OCI-LY1 (cell line): ENCODE data around the gene CTSE.
A peak's percentile ranks its signal among the peaks of the same experiment; 100 is the strongest.

Experiments used
- H2AFZ ChIP-seq: fragments of 200-600 bp; sonication (generic), shearing (Covaris generic); 2 replicates; pipeline ENCODE4 v1.6.0; 2014; ENCODE audit warnings: antibody characterized with exemption, mild to moderate bottlenecking, low read length
- H3F3A ChIP-seq: fragments of 200-600 bp; sonication (generic), shearing (Covaris generic); 2 replicates; pipeline ENCODE4 v1.6.0; 2014; ENCODE audit warnings: mild to moderate bottlenecking, antibody characterized with exemption, low read length, moderate library complexity; ENCODE audit not compliant: insufficient read depth
- H3K27ac ChIP-seq: fragments of 200-600 bp; sonication (generic); 2 replicates; pipeline ENCODE4 v1.5.1; 2014; ENCODE audit warnings: low read length, mixed run types, mild to moderate bottlenecking, low read depth; ENCODE audit not compliant: poor library complexity, severe bottlenecking
- H3K27me3 ChIP-seq: fragments of 200-600 bp; sonication (generic); 2 replicates; pipeline ENCODE4 v1.6.0; 2014; ENCODE audit warnings: antibody characterized with exemption, mild to moderate bottlenecking, low read length, moderate library complexity; ENCODE audit not compliant: insufficient read depth
- H3K36me3 ChIP-seq: fragments of 200-600 bp; sonication (generic); 2 replicates; pipeline ENCODE4 v1.6.1; 2014; ENCODE audit warnings: mild to moderate bottlenecking, antibody characterized with exemption, low read length, moderate library complexity, mixed read lengths; ENCODE audit not compliant: insufficient read depth
- H3K4me1 ChIP-seq: fragments of 200-600 bp; sonication (generic); 2 replicates; pipeline ENCODE4 v1.5.1; 2014; ENCODE audit warnings: mild to moderate bottlenecking, low read length, moderate library complexity; ENCODE audit not compliant: insufficient read depth, severe bottlenecking
- H3K4me2 ChIP-seq: fragments of 200-600 bp; sonication (generic), shearing (Covaris generic); 2 replicates; pipeline ENCODE4 v1.6.1; 2014; ENCODE audit warnings: low read length
- H3K4me3 ChIP-seq: fragments of 200-600 bp; sonication (generic); 2 replicates; pipeline ENCODE4 v1.5.1; 2014; ENCODE audit warnings: low read length, low read depth, mild to moderate bottlenecking, mixed read lengths; ENCODE audit not compliant: poor library complexity, severe bottlenecking
- H3K79me2 ChIP-seq: fragments of 200-600 bp; shearing (Covaris generic); 2 replicates; pipeline ENCODE4 v1.6.1; 2016; ENCODE audit warnings: mixed run types, low read length, mixed read lengths; ENCODE audit not compliant: insufficient read depth
- H3K9ac ChIP-seq: fragments of 200-600 bp; sonication (generic), shearing (Covaris generic); 2 replicates; pipeline ENCODE4 v1.6.1; 2014; ENCODE audit warnings: mild to moderate bottlenecking, low read length, mixed read lengths
- H3K9me2 ChIP-seq: fragments of 200-600 bp; sonication (generic), shearing (Covaris generic); 2 replicates; pipeline ENCODE4 v1.6.1; 2014; ENCODE audit warnings: low read depth, mild to moderate bottlenecking, low read length, mixed read lengths
- H3K9me3 ChIP-seq: fragments of 200-600 bp; shearing (Covaris generic); 2 replicates; pipeline ENCODE4 v1.6.1; 2014; ENCODE audit warnings: low read length, mixed read lengths
- H4K20me1 ChIP-seq: fragments of 200-600 bp; sonication (generic), shearing (Covaris generic); 2 replicates; pipeline ENCODE4 v1.6.0; 2016; ENCODE audit warnings: mild to moderate bottlenecking, low read length; ENCODE audit not compliant: insufficient read depth
- CTCF ChIP-seq: fragments of 200-600 bp; sonication (generic), shearing (Covaris generic); IDR thresholded peaks from 2 replicates; pipeline ENCODE4 v1.5.1; 2017; ENCODE audit warnings: mild to moderate bottlenecking, antibody characterized with exemption, low read length, moderate library complexity, mixed read lengths
- EZH2 ChIP-seq: fragments of 200-600 bp; sonication (generic), shearing (Covaris generic); IDR thresholded peaks from 2 replicates; pipeline ENCODE4 v1.8.0; 2017; ENCODE audit warnings: borderline replicate concordance, mixed run types, mild to moderate bottlenecking, antibody characterized with exemption, low read length, moderate library complexity, mixed read lengths

Gene CTSE

GRCh38 chr1:206032380-206033140, 8.9 kb upstream of the CTSE start:
- no peak overlapping the region for H3K4me3 ChIP-seq
- no peak overlapping the region for H3K27ac ChIP-seq
- no peak overlapping the region for H2AFZ ChIP-seq
- no peaks in the 10 kb centered on the region for H3K27me3 ChIP-seq
- H3K36me3 ChIP-seq, result no peaks in the 10 kb centered on the region
- no peak for TF ChIP-seq EZH2
- no peak for TF ChIP-seq CTCF
- H3K4me2 ChIP-seq, result no peak overlapping the region
- no peaks in the 10 kb centered on the region for H3K9me3 ChIP-seq
- no peaks in the 10 kb centered on the region for H3F3A ChIP-seq
- H4K20me1 ChIP-seq, result no peaks in the 10 kb centered on the region
- peaks cover 45% of the 10 kb centered on the region for H3K4me1 ChIP-seq
- H3K9me2 ChIP-seq, result no peaks in the 10 kb centered on the region
- no peak overlapping the region for H3K9ac ChIP-seq
- no peaks in the 10 kb centered on the region for H3K79me2 ChIP-seq

GRCh38 chr1:206030714-206031113, 7.0 kb upstream of the CTSE start:
- 0 out of 2 replicates have a peak overlapping the region, but pooled peaks have one; percentile 19 for H3K4me2 ChIP-seq
- H3F3A ChIP-seq, result no peaks in the 10 kb centered on the region
- H3K27me3 ChIP-seq, result no peaks in the 10 kb centered on the region
- no peak for TF ChIP-seq EZH2
- peak; percentile 97 for TF ChIP-seq CTCF
- no peak overlapping the region for H2AFZ ChIP-seq
- H4K20me1 ChIP-seq, result no peaks in the 10 kb centered on the region
- no peaks in the 10 kb centered on the region for H3K36me3 ChIP-seq
- peaks cover 27% of the 10 kb centered on the region for H3K4me1 ChIP-seq
- no peak overlapping the region for H3K27ac ChIP-seq
- H3K9me2 ChIP-seq, result no peaks in the 10 kb centered on the region
- H3K79me2 ChIP-seq, result no peaks in the 10 kb centered on the region
- H3K9me3 ChIP-seq, result no peaks in the 10 kb centered on the region
- H3K9ac ChIP-seq, result peak overlapping the region; percentile 13; the same call in 1 of the 2 replicates
- H3K4me3 ChIP-seq, result no peak overlapping the region

GRCh38 chr1:206030191-206030590, 6.5 kb upstream of the CTSE start:
- H3F3A ChIP-seq, result no peaks in the 10 kb centered on the region
- no peak overlapping the region for H3K27ac ChIP-seq
- H3K9me3 ChIP-seq, result no peaks in the 10 kb centered on the region
- TF ChIP-seq EZH2, result no peak
- TF ChIP-seq CTCF, result no peak
- no peaks in the 10 kb centered on the region for H3K9me2 ChIP-seq
- H2AFZ ChIP-seq, result no peak overlapping the region
- H3K4me2 ChIP-seq, result no peak overlapping the region
- H3K4me3 ChIP-seq, result no peak overlapping the region
- H3K9ac ChIP-seq, result no peak overlapping the region
- H3K4me1 ChIP-seq, result peaks cover 22% of the 10 kb centered on the region
- H3K27me3 ChIP-seq, result no peaks in the 10 kb centered on the region
- no peaks in the 10 kb centered on the region for H3K79me2 ChIP-seq
- H4K20me1 ChIP-seq, result no peaks in the 10 kb centered on the region
- no peaks in the 10 kb centered on the region for H3K36me3 ChIP-seq
